ENCODE data around the gene DOK7.

- TF ChIP-seq, protein P1, sequence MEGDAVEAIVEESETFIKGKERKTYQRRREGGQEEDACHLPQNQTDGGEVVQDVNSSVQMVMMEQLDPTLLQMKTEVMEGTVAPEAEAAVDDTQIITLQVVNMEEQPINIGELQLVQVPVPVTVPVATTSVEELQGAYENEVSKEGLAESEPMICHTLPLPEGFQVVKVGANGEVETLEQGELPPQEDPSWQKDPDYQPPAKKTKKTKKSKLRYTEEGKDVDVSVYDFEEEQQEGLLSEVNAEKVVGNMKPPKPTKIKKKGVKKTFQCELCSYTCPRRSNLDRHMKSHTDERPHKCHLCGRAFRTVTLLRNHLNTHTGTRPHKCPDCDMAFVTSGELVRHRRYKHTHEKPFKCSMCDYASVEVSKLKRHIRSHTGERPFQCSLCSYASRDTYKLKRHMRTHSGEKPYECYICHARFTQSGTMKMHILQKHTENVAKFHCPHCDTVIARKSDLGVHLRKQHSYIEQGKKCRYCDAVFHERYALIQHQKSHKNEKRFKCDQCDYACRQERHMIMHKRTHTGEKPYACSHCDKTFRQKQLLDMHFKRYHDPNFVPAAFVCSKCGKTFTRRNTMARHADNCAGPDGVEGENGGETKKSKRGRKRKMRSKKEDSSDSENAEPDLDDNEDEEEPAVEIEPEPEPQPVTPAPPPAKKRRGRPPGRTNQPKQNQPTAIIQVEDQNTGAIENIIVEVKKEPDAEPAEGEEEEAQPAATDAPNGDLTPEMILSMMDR (IDR thresholded peaks at IDR 0.05): no peak
- TF ChIP-seq POLR2A (IDR thresholded peaks at IDR 0.05): no peak
These were observed 32.3 kb downstream of the DOK7 start for GRCh38 chr4:3495204-3495975.

Data from Peyer's patch (tissue), 4 donors.